DOHH2 (cell line): Measurements from ENCODE around the gene KIF13A.
A peak's percentile ranks its signal among the peaks of the same experiment; 100 is the strongest.

Experiments used
- H3F3A ChIP-seq: fragments of 200-600 bp; sonication (generic), shearing (Covaris generic); 2 replicates; pipeline ENCODE4 v1.6.0; 2016; ENCODE audit warnings: antibody characterized with exemption, mild to moderate bottlenecking; ENCODE audit not compliant: control insufficient read depth, insufficient read depth
- H3K27ac ChIP-seq: fragments of 200-600 bp; sonication (generic); 2 replicates; pipeline ENCODE4 v1.5.1; 2014; ENCODE audit warnings: low read depth, mild to moderate bottlenecking, low read length, moderate library complexity
- H3K27me3 ChIP-seq: fragments of 200-600 bp; sonication (generic); 2 replicates; pipeline ENCODE4 v1.6.1; 2014; ENCODE audit warnings: mild to moderate bottlenecking, low read length, mixed read lengths; ENCODE audit not compliant: control insufficient read depth
- H3K36me3 ChIP-seq: fragments of 200-600 bp; sonication (generic); 2 replicates; pipeline ENCODE4 v1.6.1; 2014; ENCODE audit warnings: mild to moderate bottlenecking, low read length, moderate library complexity, mixed read lengths; ENCODE audit not compliant: control insufficient read depth
- H3K4me1 ChIP-seq: fragments of 200-600 bp; sonication (generic); 2 replicates; pipeline ENCODE4 v1.6.1; 2014; ENCODE audit warnings: mild to moderate bottlenecking, low read length, mixed read lengths; ENCODE audit not compliant: control insufficient read depth
- H3K4me2 ChIP-seq: fragments of 200-600 bp; sonication (generic); 2 replicates; pipeline ENCODE4 v1.6.0; 2014; ENCODE audit warnings: mild to moderate bottlenecking, low read length, moderate library complexity
- H3K4me3 ChIP-seq: fragments of 200-600 bp; sonication (generic); 2 replicates; pipeline ENCODE4 v1.5.1; 2014; ENCODE audit warnings: mild to moderate bottlenecking, low read length, mixed read lengths
- H3K79me2 ChIP-seq: fragments of 200-600 bp; sonication (generic); 2 replicates; pipeline ENCODE4 v1.6.1; 2014; ENCODE audit warnings: mild to moderate bottlenecking, low read length, mixed read lengths; ENCODE audit not compliant: control insufficient read depth
- H3K9me2 ChIP-seq: fragments of 200-600 bp; sonication (generic); replicated peaks from 2 replicates; pipeline ENCODE4 v1.6.1; 2014; ENCODE audit warnings: mild to moderate bottlenecking, low read length, mixed read lengths; ENCODE audit not compliant: control insufficient read depth
- H3K9me3 ChIP-seq: fragments of 200-600 bp; sonication (generic); 2 replicates; pipeline ENCODE4 v1.6.1; 2014; ENCODE audit warnings: antibody characterized with exemption, low read length, mixed read lengths; ENCODE audit not compliant: control insufficient read depth, insufficient read depth
- H4K20me1 ChIP-seq: fragments of 200-600 bp; sonication (generic); 2 replicates; pipeline ENCODE4 v1.6.0; 2014; ENCODE audit warnings: low read depth, mild to moderate bottlenecking, antibody characterized with exemption, low read length, moderate library complexity; ENCODE audit not compliant: control insufficient read depth, insufficient read depth
- EZH2phosphoT487 ChIP-seq: fragments of 200-600 bp; sonication (generic); IDR thresholded peaks from 2 replicates; pipeline ENCODE4 v1.6.1; 2017; ENCODE audit warnings: borderline replicate concordance, mild to moderate bottlenecking, antibody characterized with exemption, low read length, moderate library complexity, mixed read lengths
- TF ChIP-seq, protein P1 (sequence below): fragments of 200-600 bp; sonication (generic); IDR thresholded peaks from one replicate; pipeline ENCODE4 v1.5.1; 2014; ENCODE audit warnings: antibody characterized with exemption, mild to moderate bottlenecking, low read depth, low read length; ENCODE audit not compliant: poor library complexity, severe bottlenecking

Gene KIF13A

DNA sequence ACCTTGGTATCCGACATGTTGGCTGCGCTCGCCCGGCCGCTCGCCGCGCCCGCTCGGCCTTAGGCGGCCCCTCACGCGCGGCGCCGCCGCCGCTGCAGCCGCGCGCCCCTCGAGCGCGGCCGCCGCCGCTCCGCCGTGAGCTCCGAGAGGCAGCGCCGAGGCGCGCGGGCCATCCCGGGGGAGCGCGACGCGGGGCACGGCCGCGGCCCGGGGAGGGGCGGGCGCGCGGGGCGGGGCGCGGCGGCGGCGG is at the start of gene KIF13A:
KIF13A (minus strand) TSS at position 189 of the 250 bp plus-strand sequence; CDS start at position 17, 172 bp downstream.
- H3K4me1 ChIP-seq: peaks cover 6% of the 10 kb centered on the region; the same call in 1 of the 2 replicates
- peak within 1 kb of the TSS; percentile 60 for H3K4me3 ChIP-seq
- peak within 1 kb of the TSS; percentile 58 for H3K4me2 ChIP-seq
- H3F3A ChIP-seq: no peaks in the 10 kb centered on the region
- TF ChIP-seq, protein P1, sequence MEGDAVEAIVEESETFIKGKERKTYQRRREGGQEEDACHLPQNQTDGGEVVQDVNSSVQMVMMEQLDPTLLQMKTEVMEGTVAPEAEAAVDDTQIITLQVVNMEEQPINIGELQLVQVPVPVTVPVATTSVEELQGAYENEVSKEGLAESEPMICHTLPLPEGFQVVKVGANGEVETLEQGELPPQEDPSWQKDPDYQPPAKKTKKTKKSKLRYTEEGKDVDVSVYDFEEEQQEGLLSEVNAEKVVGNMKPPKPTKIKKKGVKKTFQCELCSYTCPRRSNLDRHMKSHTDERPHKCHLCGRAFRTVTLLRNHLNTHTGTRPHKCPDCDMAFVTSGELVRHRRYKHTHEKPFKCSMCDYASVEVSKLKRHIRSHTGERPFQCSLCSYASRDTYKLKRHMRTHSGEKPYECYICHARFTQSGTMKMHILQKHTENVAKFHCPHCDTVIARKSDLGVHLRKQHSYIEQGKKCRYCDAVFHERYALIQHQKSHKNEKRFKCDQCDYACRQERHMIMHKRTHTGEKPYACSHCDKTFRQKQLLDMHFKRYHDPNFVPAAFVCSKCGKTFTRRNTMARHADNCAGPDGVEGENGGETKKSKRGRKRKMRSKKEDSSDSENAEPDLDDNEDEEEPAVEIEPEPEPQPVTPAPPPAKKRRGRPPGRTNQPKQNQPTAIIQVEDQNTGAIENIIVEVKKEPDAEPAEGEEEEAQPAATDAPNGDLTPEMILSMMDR: no peak
- TF ChIP-seq EZH2phosphoT487: no peak
- H3K79me2 ChIP-seq: no peaks in the 10 kb centered on the region
- peaks cover 55% of the 10 kb centered on the region for H3K27me3 ChIP-seq
- H3K27ac ChIP-seq: no peak within 1 kb of the TSS
- H3K9me3 ChIP-seq: no peaks in the 10 kb centered on the region
- H3K9me2 ChIP-seq: no peaks in the 10 kb centered on the region
- H3K36me3 ChIP-seq: no peaks in the 10 kb centered on the region
- H4K20me1 ChIP-seq: no peaks in the 10 kb centered on the region

DNA sequence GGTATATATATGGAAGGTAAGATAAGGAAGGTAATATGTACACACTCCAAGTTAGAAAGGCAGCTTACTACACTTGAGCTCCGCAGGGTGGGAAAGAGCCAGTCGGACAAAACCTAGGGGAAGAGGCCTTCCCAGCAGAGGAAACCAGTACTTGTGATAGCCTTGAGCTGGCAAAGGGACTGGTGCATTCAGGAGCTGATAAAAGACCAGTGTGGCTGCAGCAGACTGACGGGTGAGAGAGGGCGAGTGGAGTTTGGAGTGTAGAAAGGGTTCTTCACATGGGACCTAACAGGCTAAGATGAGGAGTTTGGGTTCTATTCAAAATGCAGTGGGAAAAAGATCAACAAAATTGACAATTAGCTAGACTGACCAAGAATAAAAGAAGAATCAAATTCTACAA is 49.3 kb upstream of the KIF13A start:
- H3K4me3 ChIP-seq: no peak overlapping the region
- H3K9me3 ChIP-seq: no peaks in the 10 kb centered on the region
- H3K4me2 ChIP-seq: no peak overlapping the region
- H3K36me3 ChIP-seq: no peaks in the 10 kb centered on the region
- no peaks in the 10 kb centered on the region for H3K9me2 ChIP-seq
- no peaks in the 10 kb centered on the region for H3K4me1 ChIP-seq
- no peaks in the 10 kb centered on the region for H3K79me2 ChIP-seq
- no peaks in the 10 kb centered on the region for H4K20me1 ChIP-seq
- H3K27me3 ChIP-seq: no peaks in the 10 kb centered on the region
- no peaks in the 10 kb centered on the region for H3F3A ChIP-seq
- no peak overlapping the region for H3K27ac ChIP-seq
- no peak for TF ChIP-seq EZH2phosphoT487
- TF ChIP-seq, protein P1: no peak

DNA sequence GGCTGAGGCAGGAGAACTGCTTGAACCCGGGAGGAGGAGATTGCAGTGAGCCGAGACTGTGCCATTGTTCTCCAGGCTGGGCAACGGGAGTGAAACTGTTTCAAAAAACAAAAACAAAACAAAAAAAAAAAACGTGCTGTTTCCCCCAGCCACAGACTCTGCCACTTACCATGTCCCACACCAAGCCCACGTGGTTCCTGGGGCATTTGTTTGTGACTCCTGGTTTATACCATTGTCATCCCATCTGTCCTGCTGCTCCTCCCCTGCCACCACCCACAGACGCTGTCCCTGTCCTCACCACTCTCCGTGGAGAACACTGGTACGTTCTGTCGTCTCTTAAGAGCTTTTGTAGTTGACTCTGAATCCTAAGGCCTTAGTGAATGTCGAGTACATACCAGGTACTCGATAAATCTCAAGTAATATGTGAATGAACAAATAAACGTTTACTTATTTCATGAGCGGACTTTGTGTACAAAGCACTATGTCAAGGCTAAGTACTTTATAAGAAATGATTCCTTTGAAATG is 48.0 kb upstream of the KIF13A start:
- no peaks in the 10 kb centered on the region for H3F3A ChIP-seq
- no peaks in the 10 kb centered on the region for H4K20me1 ChIP-seq
- H3K27ac ChIP-seq: no peak overlapping the region
- no peak overlapping the region for H3K4me3 ChIP-seq
- TF ChIP-seq, protein P1: no peak
- TF ChIP-seq EZH2phosphoT487: no peak
- H3K27me3 ChIP-seq: no peaks in the 10 kb centered on the region
- H3K9me3 ChIP-seq: no peaks in the 10 kb centered on the region
- no peaks in the 10 kb centered on the region for H3K79me2 ChIP-seq
- H3K36me3 ChIP-seq: no peaks in the 10 kb centered on the region
- no peak overlapping the region for H3K4me2 ChIP-seq
- H3K9me2 ChIP-seq: no peaks in the 10 kb centered on the region
- no peaks in the 10 kb centered on the region for H3K4me1 ChIP-seq
